Endothelial cell of umbilical vein (primary cell): ENCODE results near the gene RIPPLY1. TPM values are rescaled to one million over a fixed set of nuclear protein-coding genes. Genes with fewer than 3 reads are reported as not detected.

Source experiments
- BruUV-seq: library from RNA; stranded (reverse); fragments of 400-500 nt; replicated peaks from 2 replicates; lab custom pipeline; 2021; lab: Mats Ljungman, UMichigan
- CTCF ChIA-PET: fragments of 300-600, 350-600 bp; sonication (Branson Sonifier 250); formaldehyde crosslinking; loops from one replicate; lab custom pipeline; 2021; ENCODE audit warnings: antibody characterized with exemption, inconsistent platforms; lab: Charles Lee
- POLR2A ChIA-PET: fragments of 300-600, 350-600 bp; sonication (Branson Sonifier 250); formaldehyde crosslinking; loops from one replicate; lab custom pipeline; 2021; ENCODE audit warnings: antibody characterized with exemption, inconsistent platforms; lab: Charles Lee
- DNase-seq: peaks from one replicate; pipeline ENCODE4 v3.0.0-alpha.2; 2011; ENCODE audit warnings: low read depth, low spot score
- FAIRE-seq: peaks from 2 replicates; lab custom pipeline; 2011; peaks lifted over from hg19 to GRCh38; lab: Jason Lieb, UNC
- H2AFZ ChIP-seq: 2 replicates; pipeline ENCODE4 v1.6.0; 2012; ENCODE audit warnings: low read depth, low read length, control low read depth, inconsistent platforms
- H3K27ac ChIP-seq: 2 replicates; pipeline ENCODE4 v1.5.1; 2011; ENCODE audit warnings: low read depth, mild to moderate bottlenecking, control low read depth, low read length, moderate library complexity; ENCODE audit not compliant: insufficient read depth
- H3K27me3 ChIP-seq, 2 experiments: 2 replicates each; pipeline versions ENCODE4 v1.6.0 to v1.6.1; 2011; ENCODE audit warnings: low read length in 2 of 2, mixed read lengths in 1 of 2; ENCODE audit not compliant: control insufficient read depth in 2 of 2, insufficient read depth in 2 of 2
- H3K36me3 ChIP-seq, 2 experiments: 2 replicates in 1 of 2; 3 replicates in 1 of 2; pipeline ENCODE4 v1.5.1; 2011; ENCODE audit warnings: low read length in 2 of 2, mild to moderate bottlenecking in 1 of 2, moderate library complexity in 1 of 2; ENCODE audit not compliant: control insufficient read depth in 2 of 2, insufficient read depth in 2 of 2; ENCODE audit errors: extremely low read depth in 1 of 2
- H3K4me1 ChIP-seq: 3 replicates; pipeline ENCODE4 v1.5.1; 2011; ENCODE audit warnings: mild to moderate bottlenecking, low read length; ENCODE audit not compliant: control insufficient read depth, insufficient read depth; ENCODE audit errors: extremely low read depth
- H3K4me2 ChIP-seq: 2 replicates; pipeline ENCODE4 v1.6.1; 2011; ENCODE audit warnings: low read length, control low read depth, mixed read lengths; ENCODE audit not compliant: insufficient read depth
- H3K4me3 ChIP-seq, 3 experiments: fragments of 200-600 bp in 1 of 3; sonication (generic), shearing (Covaris generic) in 1 of 3; replicated peaks in 1 of 3; 2 replicates each; pipeline ENCODE4 v1.5.1; 2011 to 2016; ENCODE audit warnings: control low read depth in 3 of 3, low read length in 3 of 3, mild to moderate bottlenecking in 2 of 3, inconsistent platforms in 1 of 3, low read depth in 1 of 3, moderate library complexity in 1 of 3; ENCODE audit not compliant: insufficient read depth in 1 of 3
- H3K79me2 ChIP-seq: 2 replicates; pipeline ENCODE4 v1.6.0; 2012; ENCODE audit warnings: low read length, inconsistent platforms; ENCODE audit not compliant: control insufficient read depth, insufficient read depth
- H3K9ac ChIP-seq: replicated peaks from 2 replicates; pipeline ENCODE3; 2011; ENCODE audit warnings: low read length, control low read depth; ENCODE audit not compliant: insufficient read depth; ENCODE audit errors: extremely low read depth
- H3K9me1 ChIP-seq: replicated peaks from 3 replicates; pipeline ENCODE4 v1.6.0; 2011; ENCODE audit warnings: mild to moderate bottlenecking, low read length; ENCODE audit not compliant: control insufficient read depth, insufficient read depth; ENCODE audit errors: extremely low read depth
- H3K9me3 ChIP-seq: replicated peaks from 2 replicates; pipeline ENCODE4 v1.5.1; 2012; ENCODE audit warnings: low read length, inconsistent platforms; ENCODE audit not compliant: control insufficient read depth, insufficient read depth
- H4K20me1 ChIP-seq: replicated peaks from 2 replicates; pipeline ENCODE3; 2011; ENCODE audit warnings: mild to moderate bottlenecking, low read length; ENCODE audit not compliant: control insufficient read depth, insufficient read depth; ENCODE audit errors: extremely low read depth
- CTCF ChIP-seq, 2 donors: IDR thresholded peaks; 1 replicate in 1 of 2; 2 replicates in 1 of 2; pipeline ENCODE4 v1.5.1; 2011; ENCODE audit warnings: low read length in 2 of 2, mild to moderate bottlenecking in 2 of 2, moderate library complexity in 2 of 2, control low read depth in 1 of 2, inconsistent platforms in 1 of 2, low read depth in 1 of 2; ENCODE audit not compliant: insufficient read depth in 1 of 2; ENCODE audit errors: extremely low read depth in 1 of 2
- FOS ChIP-seq: IDR thresholded peaks from 2 replicates; pipeline ENCODE4 v1.6.1; 2011; ENCODE audit warnings: mild to moderate bottlenecking, low read length, moderate library complexity, borderline replicate concordance; ENCODE audit not compliant: insufficient read depth
- JUN ChIP-seq: IDR thresholded peaks from 2 replicates; pipeline ENCODE4 v1.6.1; 2011; ENCODE audit warnings: borderline replicate concordance, low read depth; ENCODE audit not compliant: insufficient read length, insufficient read depth
- MAX ChIP-seq: IDR thresholded peaks from 2 replicates; pipeline ENCODE4 v1.6.1; 2011; ENCODE audit not compliant: insufficient read depth, insufficient read length
- MYC ChIP-seq: IDR thresholded peaks from one replicate; pipeline ENCODE4 v1.6.1; 2011; ENCODE audit warnings: mild to moderate bottlenecking, low read depth, low read length
- dilution Hi-C: fragments of 300-500 bp; cut with MboI; formaldehyde crosslinking; loops from one replicate; pipeline ENCODE4 v1.15.0; 2019; ENCODE audit warnings: low sequenced_read_pairs; ENCODE audit not compliant: extremely low pct_ligation_motif_present
- intact Hi-C: fragments of 100-400 bp; cut with micrococcal nuclease; formaldehyde crosslinking; loops from one replicate; pipeline ENCODE4 v1.10.0; 2022
- polyA plus RNA-seq, 4 experiments: library from polyadenylated mRNA; depleted of rRNA in 3 of 4; stranded (reverse) in 3 of 4; unstranded in 1 of 4; fragments of >200 nt; gene quantifications; 2 replicates each; pipeline versions ENCODE4 v1.2.1 to v1.2.3, GENCODE V29; 2011 to 2012; ENCODE audit warnings: missing spikeins in 1 of 4
- total RNA-seq: library from RNA; stranded (reverse); gene quantifications from 2 replicates; pipeline ENCODE4 v1.2.3, GENCODE V29; 2021

The RIPPLY1 gene
- total and polyA plus RNA-seq, 2 donors (not counting 3 experiments of a cell fraction or from before 2014, with no cell fraction given): not detected

GRCh38 chrX:106901781-106902219 lies 1.3 kb downstream of the RIPPLY1 start:
- CTCF ChIA-PET: interaction anchor here (7.7 kb wide), 1 partner anchor 58 kb away, joined by 85 read pairs; no protein-coding TSS in a partner anchor
- no peak for FAIRE-seq
- dilution Hi-C loops: no loop called here

GRCh38 chrX:106901341-106901740 lies 1.8 kb downstream of the RIPPLY1 start:
- H2AFZ ChIP-seq: no peak overlapping the region
- dilution Hi-C loops: no loop called here
- intact Hi-C loops: no loop called here
- DNase-seq (no peak), FAIRE-seq (no peak)
- no peak overlapping the region for H3K27ac ChIP-seq
- H3K9me1 ChIP-seq: no peaks in the 10 kb centered on the region
- no peak for TF ChIP-seq MYC
- TF ChIP-seq FOS: no peak
- TF ChIP-seq JUN: no peak
- no peak for TF ChIP-seq CTCF (IDR thresholded peaks at IDR 0.05; ENCODE audit: extremely low read depth in 1 of 2, insufficient read depth in 1 of 2, low read depth in 1 of 2, low read length in 2 of 2)
- no peak for TF ChIP-seq MAX
- no peak overlapping the region for H3K4me2 ChIP-seq
- no peak overlapping the region for H3K9ac ChIP-seq
- CTCF ChIA-PET: interaction anchor here (4.3 to 7.7 kb wide), 2 partner anchors 50 to 59 kb away, joined by 44 to 85 read pairs; no protein-coding TSS in a partner anchor
- no peaks in the 10 kb centered on the region for H3K9me3 ChIP-seq
- POLR2A ChIA-PET: no interaction called here
- H3K36me3 ChIP-seq: no peaks in the 10 kb centered on the region
- H3K4me1 ChIP-seq: no peaks in the 10 kb centered on the region
- H4K20me1 ChIP-seq: no peaks in the 10 kb centered on the region
- no TSS peak for BruUV-seq
- H3K27me3 ChIP-seq: no peaks in the 10 kb centered on the region
- no peaks in the 10 kb centered on the region for H3K79me2 ChIP-seq
- H3K4me3 ChIP-seq: no peak overlapping the region

More at GRCh38 chrX:106901781-106902219, 1.3 kb downstream of the RIPPLY1 start:
- H3K27ac ChIP-seq: no peak overlapping the region
- no peaks in the 10 kb centered on the region for H3K36me3 ChIP-seq
- no peak overlapping the region for H3K4me3 ChIP-seq
- POLR2A ChIA-PET: no interaction called here
- H3K4me1 ChIP-seq: no peaks in the 10 kb centered on the region
- H3K9ac ChIP-seq: no peak overlapping the region
- H2AFZ ChIP-seq: no peak overlapping the region
- no TSS peak for BruUV-seq
- intact Hi-C loops: no loop called here
- DNase-seq: no peak
- H3K27me3 ChIP-seq: no peaks in the 10 kb centered on the region
- no peaks in the 10 kb centered on the region for H4K20me1 ChIP-seq
- TF ChIP-seq FOS (no peak), CTCF (IDR thresholded peaks at IDR 0.05; ENCODE audit: extremely low read depth in 1 of 2, insufficient read depth in 1 of 2, low read depth in 1 of 2, low read length in 2 of 2) (no peak), MYC (no peak)
- H3K9me1 ChIP-seq: no peaks in the 10 kb centered on the region
- no peaks in the 10 kb centered on the region for H3K79me2 ChIP-seq
- H3K9me3 ChIP-seq: no peaks in the 10 kb centered on the region
- no peak overlapping the region for H3K4me2 ChIP-seq
